ENCODE measurements around the gene ING4.
"Not testable (repeated sequence)": the region's sequence is repeated elsewhere in the genome, so short reads cannot be mapped to it uniquely, and the experiment has no call there.

The ING4 gene

DNA sequence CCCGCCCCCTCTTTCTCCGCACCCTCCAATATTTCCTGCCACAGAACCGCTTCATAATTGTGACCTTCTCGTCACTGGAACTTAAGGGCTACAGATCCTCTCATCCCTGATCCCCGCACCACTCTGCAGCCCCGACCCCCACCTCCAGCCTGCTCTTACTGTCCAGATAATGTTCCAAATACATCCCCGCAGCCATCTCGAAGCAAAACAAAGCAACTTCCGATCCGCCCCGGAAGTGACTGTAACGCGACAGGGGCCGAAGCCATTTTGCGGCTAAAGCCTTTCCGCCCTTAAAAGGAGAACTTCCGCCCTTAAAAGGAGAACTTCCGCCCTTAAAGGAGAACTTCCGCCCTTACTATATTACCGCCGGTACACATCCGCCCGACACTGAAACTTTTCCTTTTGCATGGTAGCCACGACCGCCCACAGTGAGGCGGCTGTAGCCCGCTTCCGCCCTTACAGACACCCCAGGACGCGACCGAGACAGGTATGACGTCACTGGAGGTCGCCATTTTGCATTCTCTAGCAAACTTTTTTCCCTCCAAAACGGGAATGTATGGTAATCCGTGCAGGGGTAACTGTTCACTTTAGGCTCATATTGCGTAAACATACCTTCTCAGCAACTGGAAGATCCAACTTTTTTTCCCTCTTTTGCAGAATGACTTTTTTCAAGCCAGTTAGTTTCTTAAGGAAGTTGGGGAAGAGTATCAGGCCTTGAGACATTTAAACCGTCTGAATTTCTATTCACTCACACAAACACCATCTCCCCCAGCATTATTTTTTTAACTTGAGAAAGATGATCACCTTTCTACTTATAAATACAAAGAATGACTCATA lies at the start of gene ING4:
ING4 (minus strand) TSS at position 214 of the 837 bp plus-strand sequence; CDS start at position 196, 18 bp downstream.
- peak; percentile 97 for DNase-seq

GRCh38 chr12:6708960-6709394 lies 46.1 kb upstream of the ING4 start:
- DNase-seq: no peak

GRCh38 chr12:6708351-6708750 lies 45.4 kb upstream of the ING4 start:
- not testable (repeated sequence) for DNase-seq

DNA sequence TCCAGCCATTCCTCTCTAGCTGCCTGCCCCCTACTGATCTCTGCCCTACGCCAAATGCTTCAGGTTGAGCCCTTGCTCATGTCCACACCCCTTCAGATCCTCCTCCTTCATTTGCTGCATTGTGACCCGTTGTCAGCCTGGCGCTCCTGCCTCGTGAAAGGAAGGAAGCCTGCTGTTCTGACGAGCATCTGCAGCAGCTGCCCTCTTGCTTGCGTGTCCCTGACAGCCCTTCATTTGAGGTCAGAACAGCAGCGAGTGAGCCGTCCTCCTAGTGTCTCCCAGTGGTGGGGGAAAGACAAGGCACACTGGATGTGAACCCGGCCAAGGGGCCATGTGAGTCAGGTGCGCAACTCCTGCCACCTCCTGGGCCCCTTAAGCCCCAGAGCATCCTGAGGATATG lies 40.7 kb upstream of the ING4 start:
- no peak for DNase-seq

- DNase-seq: no peak
Observed at GRCh38 chr12:6701078-6701768, 38.3 kb upstream of the ING4 start.

GRCh38 chr12:6700646-6701051 lies 37.7 kb upstream of the ING4 start, which contains the start of gene PIANP:
Gene PIANP, minus strand, starts transcription at chr12:6700815. Its CDS starts 2,754 bp downstream, at chr12:6698061.
- DNase-seq: no peak

DNA sequence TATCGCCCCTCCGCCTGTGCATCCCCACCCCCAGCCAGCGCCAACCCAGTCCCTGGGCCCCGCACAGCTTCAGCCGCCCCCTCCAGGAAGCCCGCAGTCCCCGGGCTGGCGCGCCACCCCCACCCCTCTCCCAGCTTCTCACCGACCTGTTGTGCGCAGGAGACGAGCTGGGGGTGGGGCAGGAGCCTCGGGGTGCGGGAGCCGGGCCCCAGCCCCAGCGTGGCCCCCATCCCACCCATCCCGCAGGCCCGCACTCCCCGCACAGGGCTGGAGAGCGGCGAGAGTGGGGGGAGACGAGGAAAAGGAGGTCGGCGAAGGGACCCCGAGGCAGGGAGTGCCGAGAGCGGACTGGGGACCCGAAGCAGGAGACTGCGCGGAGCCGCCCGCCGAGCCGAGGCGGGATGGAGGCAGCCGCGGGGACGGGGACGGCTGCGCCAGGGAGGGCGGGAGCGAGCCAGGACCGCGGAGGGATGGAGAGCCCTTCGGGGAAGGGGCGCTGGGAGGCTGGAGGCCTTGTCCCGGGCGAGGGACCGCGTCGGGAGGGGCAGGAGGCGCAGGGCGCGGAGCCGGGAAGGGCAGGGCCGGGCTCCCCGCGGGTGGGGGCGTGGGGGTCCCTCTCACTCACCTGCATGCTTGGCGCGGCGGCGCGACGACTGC lies 37.2 kb upstream of the ING4 start:
- DNase-seq: no peak

DNA sequence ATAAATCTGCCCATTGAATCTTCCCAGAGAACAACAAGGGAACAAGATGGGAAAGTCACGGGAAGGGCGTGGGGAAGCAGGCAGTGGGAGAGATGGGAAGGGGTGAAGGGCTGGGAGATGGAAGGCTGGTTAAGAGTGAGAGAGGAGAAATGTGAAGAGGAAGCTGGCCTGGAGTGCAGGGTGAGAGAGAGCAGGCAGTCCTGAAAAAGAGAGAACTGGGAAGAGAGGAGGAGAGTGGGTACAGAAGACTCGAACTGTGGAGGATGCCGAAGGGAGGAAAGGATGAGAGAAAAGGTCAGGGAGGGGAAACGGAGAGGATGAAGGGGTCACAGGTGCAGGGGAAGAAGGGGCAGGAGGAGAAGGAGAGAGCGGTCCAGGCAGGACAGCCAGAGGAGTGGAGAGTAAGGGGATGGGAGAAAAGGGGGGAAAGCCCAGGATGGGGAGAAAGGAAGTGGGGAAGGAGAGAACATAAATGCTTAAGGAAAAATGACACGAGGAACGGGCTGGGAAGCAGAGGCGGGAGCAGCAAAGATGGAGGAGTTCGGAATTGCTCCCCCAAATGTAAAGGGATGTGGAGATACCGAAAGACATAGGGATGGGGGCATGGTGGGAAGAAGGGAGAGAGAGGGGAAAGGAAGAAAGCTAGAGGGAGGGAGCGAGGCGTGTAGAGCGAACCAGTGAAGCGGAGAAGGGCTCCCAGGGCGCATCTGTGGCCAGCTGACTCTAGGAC lies 36.5 kb upstream of the ING4 start:
- no peak for DNase-seq

GRCh38 chr12:6698352-6699046 lies 35.6 kb upstream of the ING4 start:
- no peak for DNase-seq

- no peak for DNase-seq
Observed at GRCh38 chr12:6697584-6698351, 34.8 kb upstream of the ING4 start.

GRCh38 chr12:6696690-6697583 lies 34.0 kb upstream of the ING4 start:
- DNase-seq: no peak

DNA sequence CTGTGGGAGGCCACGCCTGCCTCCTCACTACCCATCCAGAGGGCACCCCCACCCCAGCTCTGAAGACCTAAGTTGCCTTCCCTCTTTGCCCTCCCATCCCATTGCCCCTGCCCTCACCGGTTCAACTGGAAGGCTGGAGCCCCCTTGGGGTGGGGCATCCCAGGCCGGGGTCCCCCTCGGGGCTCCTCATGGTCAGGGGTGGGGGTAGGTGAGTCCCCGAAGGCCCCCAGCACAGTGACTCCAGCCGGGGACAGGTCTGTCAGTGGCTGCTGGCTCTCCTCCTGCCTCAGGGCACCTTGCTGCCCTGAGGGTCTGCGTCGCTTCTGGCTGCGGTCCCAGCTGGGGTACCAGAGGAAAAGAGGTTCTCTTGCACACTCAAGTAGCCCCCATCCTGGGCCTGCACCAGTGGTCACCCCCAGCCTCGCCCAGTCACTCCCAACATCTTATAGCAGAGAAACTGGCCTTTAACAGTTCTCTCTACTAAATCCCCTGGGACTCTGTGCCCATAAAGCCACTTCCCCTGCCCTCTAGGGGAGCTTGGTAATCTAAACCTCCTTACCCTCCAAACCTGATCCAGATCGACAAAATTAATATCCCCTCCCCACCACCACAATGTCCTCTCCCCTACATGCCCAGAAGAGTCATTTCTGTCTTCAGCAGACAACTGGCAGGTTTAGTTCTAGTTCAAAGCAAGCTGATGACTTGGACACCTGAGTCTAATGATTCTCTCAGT lies 32.6 kb upstream of the ING4 start:
- DNase-seq: no peak

GRCh38 chr12:6694701-6695100 lies 31.8 kb upstream of the ING4 start:
- no peak for DNase-seq

DNA sequence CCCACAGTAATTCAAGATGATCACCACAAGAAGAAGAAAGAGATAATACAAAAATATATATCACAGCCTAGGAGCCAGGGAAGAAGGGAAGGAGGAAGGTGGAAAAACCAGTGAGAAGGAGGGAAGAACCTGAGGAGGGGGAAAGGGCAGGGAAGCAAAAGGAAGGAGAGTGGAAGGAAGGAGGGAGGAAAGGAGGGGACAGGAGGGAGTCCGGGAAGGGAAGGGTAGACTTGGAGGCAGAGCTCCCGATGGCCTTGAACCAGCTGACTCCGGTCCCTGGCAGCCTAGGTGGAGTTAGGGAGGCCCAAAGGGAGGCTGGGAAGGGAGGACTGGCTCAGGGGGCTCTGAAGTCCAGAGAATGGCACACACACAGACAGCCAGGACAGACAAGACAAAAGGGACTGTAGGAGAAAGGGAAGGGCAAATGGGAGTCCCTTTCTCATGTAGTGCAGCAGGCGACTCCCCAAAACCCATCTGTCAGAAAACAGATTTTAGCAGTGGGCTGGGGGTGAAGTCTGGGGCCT lies 31.0 kb upstream of the ING4 start:
- DNase-seq: no peak

- no peak for DNase-seq
Observed at GRCh38 chr12:6692888-6693287, 30.0 kb upstream of the ING4 start.

DNA sequence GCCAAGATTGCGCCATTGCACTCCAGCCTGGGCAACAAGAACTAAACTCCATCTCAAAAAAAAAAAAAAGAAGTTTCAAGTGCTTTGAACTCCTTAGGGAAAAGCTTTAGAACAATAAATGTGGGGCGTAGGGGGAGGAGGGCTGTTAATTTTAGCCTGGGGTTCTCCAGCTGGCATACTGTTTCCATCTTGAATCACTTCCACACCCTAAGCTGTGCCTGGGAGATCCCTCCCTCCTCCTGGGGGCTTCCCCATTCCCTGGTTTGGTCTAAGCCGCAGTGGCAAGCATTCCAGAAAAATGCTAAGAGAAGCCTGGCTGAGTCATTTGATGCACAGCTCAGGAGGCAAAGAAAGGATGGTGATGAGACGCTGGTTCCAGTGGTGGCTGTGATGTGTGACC lies 28.6 kb upstream of the ING4 start:
- DNase-seq: no peak

- peak; percentile 91 for DNase-seq
Observed at GRCh38 chr12:6688999-6689882, 26.3 kb upstream of the ING4 start, which contains the start of gene ZNF384. Gene ZNF384, minus strand, starts transcription at chr12:6689375. Its CDS starts 9,855 bp downstream, at chr12:6679520.

DNA sequence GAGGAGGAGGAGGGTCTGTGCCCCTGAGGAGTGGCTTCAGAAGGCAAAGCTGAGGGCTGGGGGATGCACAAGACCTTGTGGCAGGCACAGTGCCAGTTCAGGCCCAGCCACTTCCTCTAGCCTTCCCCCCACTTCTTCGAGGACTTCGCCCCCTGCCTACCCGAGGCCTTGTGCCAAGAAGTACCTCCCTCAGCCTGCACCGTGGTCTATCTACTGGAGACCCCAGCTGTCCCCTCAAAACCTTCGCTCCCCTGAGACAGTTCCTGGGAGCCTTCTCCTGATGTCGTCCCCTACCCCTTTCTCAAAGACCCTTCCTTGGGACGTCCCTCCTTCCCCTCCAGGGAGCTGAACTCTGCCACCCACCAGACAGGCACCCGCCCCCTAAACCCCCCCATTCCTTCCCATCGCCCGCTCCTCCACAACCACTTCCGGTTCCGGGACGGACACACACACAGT lies 25.7 kb upstream of the ING4 start:
- DNase-seq: peak; percentile 93
